Fibroblast of skin of back (primary cell): ENCODE data around the gene DPP8.
"Not testable (repeated sequence)": the region's sequence is repeated elsewhere in the genome, so short reads cannot be mapped to it uniquely, and the experiment has no call there.

Experiments used
- DNase-seq: peaks from one replicate; pipeline ENCODE4 v3.0.0-alpha.2; 2013

DPP8 gene

GRCh38 chr15:65402961-65403360 is 114.5 kb downstream of the DPP8 start:
- no peak for DNase-seq

- DNase-seq: no peak
Measured at GRCh38 chr15:65401611-65402240, 115.8 kb downstream of the DPP8 start.

DNA sequence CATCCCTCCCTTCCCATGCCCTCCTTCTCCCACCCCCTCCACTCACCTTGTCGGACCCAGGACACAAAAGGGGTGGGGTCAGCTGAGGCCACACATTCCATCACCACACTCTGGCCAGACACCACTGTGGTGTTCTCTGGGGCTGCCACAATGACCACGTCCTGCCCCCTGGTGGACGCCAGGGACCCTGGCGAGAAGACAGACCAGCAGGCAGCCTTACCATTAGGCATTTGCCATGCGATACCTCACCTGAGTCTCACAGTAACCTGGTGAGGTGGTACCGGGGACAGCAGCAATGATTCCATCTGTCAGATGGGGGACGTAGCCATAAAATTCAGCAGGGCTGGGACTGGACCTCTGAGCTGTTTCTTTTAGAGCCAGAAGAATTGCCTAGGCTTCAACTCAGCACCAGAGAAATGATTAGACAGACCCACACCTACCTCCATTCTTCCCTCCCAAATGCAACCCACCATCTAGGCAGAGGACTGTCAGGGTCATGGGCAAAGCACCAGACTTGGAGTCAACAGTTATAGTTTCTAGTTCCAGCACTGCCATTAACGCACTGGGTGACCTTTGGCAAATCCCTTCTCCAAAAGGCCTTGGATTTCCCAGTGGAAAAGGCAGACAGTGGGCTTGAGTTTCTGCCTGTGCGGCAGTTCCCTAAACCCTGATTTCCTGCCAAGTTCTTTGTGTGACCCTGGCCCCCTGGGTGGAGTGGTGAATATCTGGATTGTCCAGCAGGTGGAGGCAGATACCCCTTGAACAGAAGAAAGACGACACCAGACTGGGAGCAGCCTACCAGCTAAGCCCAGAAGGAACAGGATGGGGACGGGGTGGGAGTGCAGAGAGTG is 116.5 kb downstream of the DPP8 start:
- DNase-seq: peak; percentile 82

- DNase-seq: no peak
Measured at GRCh38 chr15:65399997-65400396, 117.5 kb downstream of the DPP8 start.

GRCh38 chr15:65399001-65399706 is 118.3 kb downstream of the DPP8 start:
- no peak for DNase-seq

DNA sequence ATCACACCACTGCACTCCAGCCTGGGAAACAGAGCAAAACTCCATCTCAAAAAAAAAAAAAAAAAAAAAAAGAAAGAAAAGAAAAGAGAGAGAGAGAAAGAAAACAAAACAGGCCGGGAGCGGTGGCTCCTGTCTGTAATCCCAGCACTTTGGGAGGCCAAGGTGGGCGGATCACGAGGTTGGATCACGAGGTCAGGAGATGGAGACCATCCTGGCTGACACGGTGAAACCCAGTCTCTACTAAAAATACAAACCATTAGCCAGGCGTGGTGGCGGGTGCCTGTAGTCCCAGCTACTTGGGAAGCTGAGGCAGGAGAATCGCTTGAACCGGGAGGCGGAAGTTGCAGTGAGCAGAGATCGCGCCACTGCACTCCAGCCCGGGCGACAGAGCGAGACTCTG is 119.0 kb downstream of the DPP8 start:
- not testable (repeated sequence) for DNase-seq

- DNase-seq: no peak
Measured at GRCh38 chr15:65396965-65397317, 120.5 kb downstream of the DPP8 start.

- DNase-seq: no peak
Measured at GRCh38 chr15:65396283-65396964, 121.1 kb downstream of the DPP8 start.

- DNase-seq: no peak
Measured at GRCh38 chr15:65395567-65396202, 121.8 kb downstream of the DPP8 start.

- no peak for DNase-seq
Measured at GRCh38 chr15:65394936-65395335, 122.6 kb downstream of the DPP8 start.

- no peak for DNase-seq
Measured at GRCh38 chr15:65394280-65394789, 123.2 kb downstream of the DPP8 start.

DNA sequence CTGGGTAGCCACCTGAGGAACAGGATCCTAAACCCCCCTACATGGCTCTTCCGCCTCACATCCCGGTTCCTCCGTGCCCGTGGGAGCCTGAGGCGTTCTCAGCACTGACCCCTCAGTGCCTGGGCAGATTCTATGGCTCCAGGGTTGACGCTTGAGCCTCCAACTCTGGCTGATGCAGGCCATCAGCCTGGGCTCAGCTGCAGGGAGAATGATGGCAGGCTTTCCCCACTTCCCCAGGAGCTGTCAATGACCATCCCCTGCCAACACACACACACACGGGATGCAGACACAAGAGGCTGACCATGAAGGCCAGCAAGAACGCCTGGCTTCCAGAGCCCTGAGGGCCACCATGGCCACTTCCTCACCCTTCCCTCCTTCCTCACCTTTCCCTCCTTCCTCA is 123.9 kb downstream of the DPP8 start:
- DNase-seq: no peak

DNA sequence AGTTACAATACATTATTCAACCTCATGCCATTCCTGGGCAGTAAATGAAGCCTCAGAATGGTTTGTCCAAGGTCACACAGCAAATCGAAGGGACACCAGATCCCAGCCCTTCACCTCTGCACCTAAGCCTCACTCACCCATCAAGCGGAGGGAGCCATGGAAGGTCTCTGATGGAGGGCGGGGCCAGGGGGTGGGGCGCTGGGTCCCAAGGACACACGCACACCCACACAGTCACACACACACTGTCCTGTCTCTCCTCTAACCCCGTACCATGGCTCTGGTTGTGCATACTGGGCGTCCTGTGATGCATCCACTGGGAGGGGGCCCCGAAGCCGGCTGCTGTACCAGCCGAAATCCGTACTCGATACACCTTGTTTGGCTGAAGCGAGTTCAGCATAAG is 124.4 kb downstream of the DPP8 start:
- no peak for DNase-seq
